WERI-Rb-1 (cell line): ENCODE measurements around the gene SEC14L6.

ENCODE experiments used
- DNase-seq: peaks from one replicate; pipeline ENCODE4 v3.0.0-alpha.2; 2020
- H3K27ac ChIP-seq: fragments of 250-450 bp; sonication (Bioruptor Pico); 2 replicates; pipeline ENCODE4 v1.5.1; 2020; ENCODE audit warnings: mild to moderate bottlenecking, moderate library complexity
- H3K27me3 ChIP-seq: fragments of 250-450 bp; sonication (Bioruptor Pico); 2 replicates; pipeline ENCODE4 v1.5.1; 2021; ENCODE audit warnings: mild to moderate bottlenecking, low read depth, moderate library complexity; ENCODE audit not compliant: insufficient read depth, severe bottlenecking
- H3K36me3 ChIP-seq: fragments of 250-450 bp; sonication (Bioruptor Pico); 2 replicates; pipeline ENCODE4 v1.5.1; 2020; ENCODE audit warnings: mild to moderate bottlenecking, moderate library complexity
- H3K4me3 ChIP-seq: 2 replicates; pipeline ENCODE4 v1.5.1; 2011; ENCODE audit warnings: low read depth, mild to moderate bottlenecking, control low read depth, low read length
- H3K9me3 ChIP-seq: fragments of 250-450 bp; sonication (Bioruptor Pico); 2 replicates; pipeline ENCODE4 v1.5.1; 2021; ENCODE audit warnings: mild to moderate bottlenecking, moderate library complexity; ENCODE audit not compliant: severe bottlenecking
- TF ChIP-seq, protein P1 (sequence below): IDR thresholded peaks from 2 replicates; pipeline ENCODE4 v1.5.1; 2011; ENCODE audit warnings: low read depth, mild to moderate bottlenecking, control low read depth, inconsistent platforms, low read length

Gene SEC14L6

DNA sequence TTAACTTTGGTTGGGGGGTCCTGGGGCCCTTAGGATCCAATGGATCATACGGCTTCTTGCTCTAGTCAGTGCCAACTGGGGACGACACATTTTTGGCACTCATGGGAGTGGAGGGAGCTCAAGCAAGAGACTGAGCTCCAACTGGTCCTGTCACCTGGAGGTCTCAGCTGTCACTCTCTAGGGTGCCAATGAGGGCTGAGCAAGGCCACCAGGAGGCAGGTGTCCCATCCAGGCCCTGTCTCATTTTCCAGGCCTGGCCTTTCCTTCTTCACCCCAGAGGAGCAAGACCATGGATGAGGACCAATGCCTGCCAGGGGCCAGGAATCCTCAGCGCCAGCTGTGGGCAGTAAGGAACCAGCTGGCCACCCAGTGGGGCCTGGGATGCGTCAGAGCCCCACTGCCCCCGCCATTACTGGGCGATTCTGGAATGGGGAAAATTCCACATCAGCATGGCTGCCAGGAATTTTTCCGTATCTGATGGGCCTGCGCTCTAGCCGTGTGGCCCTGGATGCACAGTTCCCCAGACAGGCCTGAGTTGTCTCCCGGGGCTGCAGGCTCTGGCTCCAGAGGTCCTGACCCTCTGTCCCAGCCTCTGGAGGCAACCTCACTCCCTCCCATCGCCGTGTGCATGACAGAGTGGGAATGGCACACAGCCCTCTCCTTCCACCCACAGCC, 28.6 kb upstream of the SEC14L6 start:
- no peaks in the 10 kb centered on the region for H3K9me3 ChIP-seq
- peaks cover 41% of the 10 kb centered on the region for H3K36me3 ChIP-seq
- H3K27me3 ChIP-seq, result no peaks in the 10 kb centered on the region
- peak overlapping the region; percentile 48 for H3K4me3 ChIP-seq
- no peak overlapping the region for H3K27ac ChIP-seq
- DNase-seq, result peak; percentile 33
- TF ChIP-seq, protein P1, sequence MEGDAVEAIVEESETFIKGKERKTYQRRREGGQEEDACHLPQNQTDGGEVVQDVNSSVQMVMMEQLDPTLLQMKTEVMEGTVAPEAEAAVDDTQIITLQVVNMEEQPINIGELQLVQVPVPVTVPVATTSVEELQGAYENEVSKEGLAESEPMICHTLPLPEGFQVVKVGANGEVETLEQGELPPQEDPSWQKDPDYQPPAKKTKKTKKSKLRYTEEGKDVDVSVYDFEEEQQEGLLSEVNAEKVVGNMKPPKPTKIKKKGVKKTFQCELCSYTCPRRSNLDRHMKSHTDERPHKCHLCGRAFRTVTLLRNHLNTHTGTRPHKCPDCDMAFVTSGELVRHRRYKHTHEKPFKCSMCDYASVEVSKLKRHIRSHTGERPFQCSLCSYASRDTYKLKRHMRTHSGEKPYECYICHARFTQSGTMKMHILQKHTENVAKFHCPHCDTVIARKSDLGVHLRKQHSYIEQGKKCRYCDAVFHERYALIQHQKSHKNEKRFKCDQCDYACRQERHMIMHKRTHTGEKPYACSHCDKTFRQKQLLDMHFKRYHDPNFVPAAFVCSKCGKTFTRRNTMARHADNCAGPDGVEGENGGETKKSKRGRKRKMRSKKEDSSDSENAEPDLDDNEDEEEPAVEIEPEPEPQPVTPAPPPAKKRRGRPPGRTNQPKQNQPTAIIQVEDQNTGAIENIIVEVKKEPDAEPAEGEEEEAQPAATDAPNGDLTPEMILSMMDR, result peak; percentile 58

GRCh38 chr22:30574095-30574981, 27.8 kb upstream of the SEC14L6 start, which contains the start of gene GAL3ST1:
TSS of gene GAL3ST1 (minus strand) at chr22:30574665. CDS start at chr22:30557392, 17,273 bp downstream.
- TF ChIP-seq, protein P1, result no peak
- no peaks in the 10 kb centered on the region for H3K27me3 ChIP-seq
- no peaks in the 10 kb centered on the region for H3K9me3 ChIP-seq
- DNase-seq, result peak; percentile 35
- no peak within 1 kb of the TSS for H3K27ac ChIP-seq
- peaks cover 33% of the 10 kb centered on the region for H3K36me3 ChIP-seq
- peak within 1 kb of the TSS; percentile 48 for H3K4me3 ChIP-seq

GRCh38 chr22:30573594-30574094, 27.1 kb upstream of the SEC14L6 start:
- TF ChIP-seq, protein P1, result no peak
- Histone ChIP-seq H3K27me3 (no peaks in the 10 kb centered on the region), H3K4me3 (peak overlapping the region; percentile 40), H3K27ac (no peak overlapping the region), H3K36me3 (peaks cover 28% of the 10 kb centered on the region), H3K9me3 (no peaks in the 10 kb centered on the region)
- DNase-seq, result no peak

DNA sequence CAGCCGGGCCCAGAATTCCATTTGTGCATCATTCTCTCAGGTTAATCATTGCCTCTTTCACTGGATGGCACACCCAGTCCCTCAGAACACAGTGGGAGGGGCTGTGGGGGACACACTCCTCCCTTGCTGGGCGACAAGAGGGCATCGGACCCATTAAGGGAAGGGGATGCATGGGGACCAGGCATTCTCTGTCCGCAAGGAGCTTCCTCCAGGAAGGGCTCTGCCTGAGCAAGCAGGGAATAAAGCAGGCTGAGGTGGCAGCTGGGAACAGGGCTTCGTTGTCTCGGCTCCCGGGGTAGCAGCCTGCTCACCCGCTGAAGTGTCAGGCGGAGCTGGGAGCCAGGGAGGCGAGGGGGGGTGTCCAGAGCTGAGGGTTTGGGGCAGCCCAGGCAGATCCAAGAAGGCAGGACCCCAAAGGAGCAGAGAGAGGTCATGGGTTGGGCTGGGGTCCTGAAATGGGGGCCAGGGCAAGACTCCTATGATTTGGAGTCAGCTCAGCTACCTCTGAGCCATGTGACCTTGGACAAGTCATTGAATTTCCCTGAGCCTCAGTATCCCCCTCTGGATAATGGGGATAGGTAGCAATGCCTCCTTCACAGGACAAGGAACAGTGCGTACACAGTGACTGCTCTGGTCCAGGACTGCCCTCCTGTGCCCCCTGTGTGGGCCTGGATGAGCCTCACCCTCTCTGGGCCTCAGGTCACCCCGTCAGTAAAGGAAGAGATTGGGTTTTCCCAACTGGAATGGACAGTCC, 26.5 kb upstream of the SEC14L6 start:
- DNase-seq, result no peak
- TF ChIP-seq, protein P1, result no peak
- Histone ChIP-seq H3K27me3 (no peaks in the 10 kb centered on the region), H3K4me3 (no peak overlapping the region), H3K27ac (no peak overlapping the region), H3K9me3 (no peaks in the 10 kb centered on the region), H3K36me3 (peaks cover 22% of the 10 kb centered on the region)

DNA sequence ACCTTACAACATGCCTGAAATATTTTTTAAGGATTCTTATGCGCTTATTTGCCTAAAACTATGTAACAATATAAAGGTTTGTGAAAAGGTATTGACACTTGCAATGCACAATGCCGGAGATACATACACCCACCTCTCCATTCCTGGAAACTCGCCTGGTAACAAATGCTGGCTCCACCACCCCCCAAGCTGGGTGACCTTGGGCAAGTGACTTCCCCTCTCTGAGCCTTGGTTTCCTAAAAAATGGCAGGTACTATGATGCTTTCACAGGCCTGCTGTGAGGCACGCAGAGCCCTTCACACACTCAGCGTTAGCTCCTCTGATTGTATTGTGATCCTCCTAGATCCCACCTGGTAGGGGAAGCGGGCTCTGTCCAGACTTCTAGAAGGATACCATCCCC, 25.7 kb upstream of the SEC14L6 start:
- TF ChIP-seq, protein P1, result no peak
- no peaks in the 10 kb centered on the region for H3K9me3 ChIP-seq
- DNase-seq, result no peak
- no peak overlapping the region for H3K4me3 ChIP-seq
- no peaks in the 10 kb centered on the region for H3K27me3 ChIP-seq
- H3K27ac ChIP-seq, result no peak overlapping the region
- peaks cover 17% of the 10 kb centered on the region for H3K36me3 ChIP-seq
